GM12872 (cell line): ENCODE measurements around the gene SNED1.

Source experiments
- TF ChIP-seq, protein P1 (sequence below): IDR thresholded peaks from 3 replicates; pipeline ENCODE4 v1.5.1; 2011; ENCODE audit warnings: low read depth, mild to moderate bottlenecking, low read length, moderate library complexity; ENCODE audit not compliant: insufficient read depth

Gene SNED1

DNA sequence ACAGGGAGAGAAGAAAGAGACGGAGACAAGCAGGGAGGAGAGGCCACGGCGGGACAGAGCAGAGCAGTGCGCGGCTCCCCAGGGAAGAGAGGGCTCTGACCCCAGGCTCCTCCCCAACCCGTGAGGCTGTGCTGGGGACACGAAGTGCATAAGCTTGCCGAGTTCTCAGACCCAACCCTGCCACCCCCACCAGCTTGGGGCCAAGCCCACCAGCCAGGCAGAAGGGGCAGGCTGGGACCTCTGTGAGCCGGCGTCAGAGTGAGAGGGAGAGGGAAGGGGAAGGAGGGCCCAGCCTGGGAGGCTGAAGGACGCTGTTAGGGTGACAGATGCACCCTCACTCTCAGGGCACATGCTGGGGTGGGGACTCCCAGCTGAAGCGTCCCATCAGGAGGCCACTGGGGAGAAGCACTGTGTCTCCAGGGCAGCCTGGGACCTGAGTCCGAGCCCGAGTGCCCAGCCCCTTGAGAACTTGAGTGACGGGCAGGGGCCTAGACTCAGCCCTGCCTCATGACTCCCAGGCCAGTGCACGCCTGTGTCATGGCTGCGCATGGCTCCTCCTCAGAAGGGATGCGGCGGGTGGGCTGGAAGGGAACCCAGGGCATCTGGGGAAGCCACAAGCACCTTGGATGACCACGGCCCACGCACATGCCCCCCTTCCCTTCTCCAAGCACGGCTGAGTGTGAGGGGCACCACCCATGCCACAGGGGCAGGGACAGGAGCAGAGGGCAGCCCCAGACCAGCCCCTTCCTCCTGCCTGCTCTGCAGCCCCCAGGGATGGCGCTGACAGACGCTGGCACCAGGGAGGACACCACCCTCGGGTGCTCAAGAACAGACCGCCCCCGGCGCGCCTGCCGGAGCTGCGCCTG lies 72.6 kb downstream of the SNED1 start:
- TF ChIP-seq, protein P1, sequence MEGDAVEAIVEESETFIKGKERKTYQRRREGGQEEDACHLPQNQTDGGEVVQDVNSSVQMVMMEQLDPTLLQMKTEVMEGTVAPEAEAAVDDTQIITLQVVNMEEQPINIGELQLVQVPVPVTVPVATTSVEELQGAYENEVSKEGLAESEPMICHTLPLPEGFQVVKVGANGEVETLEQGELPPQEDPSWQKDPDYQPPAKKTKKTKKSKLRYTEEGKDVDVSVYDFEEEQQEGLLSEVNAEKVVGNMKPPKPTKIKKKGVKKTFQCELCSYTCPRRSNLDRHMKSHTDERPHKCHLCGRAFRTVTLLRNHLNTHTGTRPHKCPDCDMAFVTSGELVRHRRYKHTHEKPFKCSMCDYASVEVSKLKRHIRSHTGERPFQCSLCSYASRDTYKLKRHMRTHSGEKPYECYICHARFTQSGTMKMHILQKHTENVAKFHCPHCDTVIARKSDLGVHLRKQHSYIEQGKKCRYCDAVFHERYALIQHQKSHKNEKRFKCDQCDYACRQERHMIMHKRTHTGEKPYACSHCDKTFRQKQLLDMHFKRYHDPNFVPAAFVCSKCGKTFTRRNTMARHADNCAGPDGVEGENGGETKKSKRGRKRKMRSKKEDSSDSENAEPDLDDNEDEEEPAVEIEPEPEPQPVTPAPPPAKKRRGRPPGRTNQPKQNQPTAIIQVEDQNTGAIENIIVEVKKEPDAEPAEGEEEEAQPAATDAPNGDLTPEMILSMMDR = no peak

GRCh38 chr2:241071677-241072111 lies 73.3 kb downstream of the SNED1 start:
- TF ChIP-seq, protein P1 = no peak

DNA sequence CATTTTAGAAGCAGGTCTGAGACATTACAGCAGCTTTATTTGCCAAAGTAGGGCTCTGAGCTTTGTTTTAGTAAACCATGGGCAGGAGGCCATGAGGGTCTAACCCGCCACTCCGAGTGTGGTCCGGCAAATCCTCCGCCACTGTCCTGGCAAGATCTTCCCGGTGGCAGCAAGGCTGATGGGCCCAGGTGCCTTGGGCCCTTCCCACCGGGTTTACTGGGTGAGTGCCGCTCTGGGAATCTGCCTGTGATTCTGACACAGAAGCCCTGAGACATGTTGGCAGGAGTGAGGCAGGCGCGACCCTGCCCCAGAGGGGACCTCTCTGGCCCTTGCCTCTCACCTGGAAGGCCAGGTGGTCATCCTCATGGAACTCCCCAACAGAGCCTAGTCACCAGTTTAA lies 73.7 kb downstream of the SNED1 start:
- TF ChIP-seq, protein P1 = no peak

DNA sequence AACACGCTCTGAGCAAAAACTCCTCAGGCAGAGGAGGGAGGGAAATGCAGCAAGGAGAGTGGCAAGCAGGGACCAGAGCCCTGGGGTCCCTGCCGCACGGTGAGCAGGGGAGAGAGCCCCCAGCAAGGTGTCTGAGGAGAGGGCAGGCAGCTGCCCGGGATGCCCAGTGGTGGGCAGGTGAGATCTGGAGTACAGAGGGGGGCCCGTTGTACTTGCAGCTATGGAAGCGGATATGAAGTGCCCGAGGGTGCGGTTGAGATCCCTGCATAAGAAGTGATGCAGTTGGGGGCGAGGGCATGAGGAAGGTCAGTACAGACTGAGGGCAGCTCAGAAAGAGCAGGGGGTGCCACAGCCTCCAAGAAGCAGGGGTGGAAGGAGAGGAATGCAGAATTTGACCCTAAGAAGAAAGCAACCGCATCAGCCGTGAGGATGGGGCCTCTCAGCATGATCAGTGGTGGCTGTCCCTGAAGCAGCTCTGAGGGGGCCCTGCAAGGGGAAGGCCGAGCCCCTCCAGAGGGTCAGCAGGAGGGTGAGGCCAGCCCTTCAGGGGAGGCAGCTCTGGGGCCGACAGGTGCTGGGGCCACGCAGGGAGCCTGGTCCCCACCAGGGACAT lies 74.2 kb downstream of the SNED1 start:
- TF ChIP-seq, protein P1 = no peak

DNA sequence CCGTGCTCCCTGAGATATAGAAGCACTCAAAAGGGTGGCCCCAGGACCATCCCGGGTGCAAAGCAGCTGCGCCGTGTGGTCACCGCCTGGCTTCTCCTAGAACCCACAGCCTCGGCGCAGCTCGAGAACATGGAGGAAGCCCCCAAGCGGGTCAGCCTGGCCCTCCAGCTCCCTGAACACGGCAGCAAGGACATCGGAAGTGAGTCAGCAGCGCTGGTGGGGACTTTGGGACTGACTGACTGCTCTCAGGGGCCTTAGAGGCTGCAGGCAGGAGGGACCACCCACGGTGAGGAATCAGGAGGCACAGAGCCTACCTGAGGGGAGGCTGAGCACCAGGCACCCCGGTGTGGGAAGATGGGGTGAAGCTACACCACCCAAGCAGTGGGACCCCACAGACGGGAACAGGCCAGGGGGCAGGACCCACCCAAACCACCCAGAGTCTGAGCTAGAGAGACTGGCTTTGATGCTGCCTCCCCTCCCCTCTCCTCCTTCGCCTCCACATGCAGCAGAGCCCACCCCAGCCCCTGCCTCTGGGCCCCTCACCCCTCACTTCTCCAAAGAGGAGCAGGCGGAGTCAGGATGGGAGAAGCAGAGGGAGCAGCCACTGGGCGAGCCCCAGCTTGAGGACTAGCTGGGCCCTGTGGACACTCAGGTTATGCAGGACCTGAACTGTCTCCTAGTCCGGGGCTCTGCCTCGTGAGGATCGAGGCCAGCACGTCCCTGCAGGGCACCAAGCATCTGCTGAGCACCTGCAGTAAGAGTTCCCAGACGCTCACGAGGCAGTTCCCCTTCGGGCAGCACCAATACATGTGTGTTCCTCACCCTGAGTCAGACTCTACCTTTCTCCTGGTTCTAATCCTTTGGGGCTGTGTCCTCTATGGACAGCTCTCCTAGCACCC lies 75.0 kb downstream of the SNED1 start:
- TF ChIP-seq, protein P1 = no peak

DNA sequence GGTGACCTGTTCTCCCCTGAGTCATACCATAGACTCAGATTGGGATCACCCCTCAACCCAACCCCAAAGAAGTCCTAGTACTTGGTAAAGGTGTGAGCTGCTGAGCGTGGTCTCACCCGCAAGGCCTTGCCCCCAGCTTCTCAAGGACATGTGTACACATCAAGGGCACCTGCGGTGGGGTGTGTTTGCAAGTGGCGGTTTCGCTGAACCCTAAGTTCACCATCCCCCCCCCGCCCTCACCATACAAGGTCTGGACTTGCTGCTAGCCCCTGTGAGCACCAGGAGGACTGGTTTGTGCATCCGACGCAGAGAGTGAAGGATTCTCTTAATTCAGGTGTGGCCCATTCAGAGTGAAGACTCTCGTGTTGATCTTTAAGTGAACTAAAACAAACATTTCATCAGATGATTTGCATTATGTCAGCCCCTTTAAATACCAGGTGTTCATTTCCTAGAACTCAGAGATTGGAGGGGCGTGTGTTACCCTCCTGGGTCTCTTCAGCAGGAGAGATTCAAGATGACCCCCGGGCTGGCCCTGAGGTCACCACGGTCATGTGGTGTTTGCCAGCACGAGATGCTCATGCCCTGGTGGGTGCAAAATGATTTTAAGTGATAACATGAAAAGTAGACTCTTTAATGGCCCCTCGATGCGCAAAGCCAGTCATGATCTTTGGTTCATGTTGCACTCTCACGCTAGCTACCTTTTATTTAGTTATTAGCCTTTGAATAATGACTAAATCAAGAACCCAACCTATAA lies 75.8 kb downstream of the SNED1 start:
- TF ChIP-seq, protein P1 = no peak
